ENCODE results near the gene DVL1.

Gene DVL1

DNA sequence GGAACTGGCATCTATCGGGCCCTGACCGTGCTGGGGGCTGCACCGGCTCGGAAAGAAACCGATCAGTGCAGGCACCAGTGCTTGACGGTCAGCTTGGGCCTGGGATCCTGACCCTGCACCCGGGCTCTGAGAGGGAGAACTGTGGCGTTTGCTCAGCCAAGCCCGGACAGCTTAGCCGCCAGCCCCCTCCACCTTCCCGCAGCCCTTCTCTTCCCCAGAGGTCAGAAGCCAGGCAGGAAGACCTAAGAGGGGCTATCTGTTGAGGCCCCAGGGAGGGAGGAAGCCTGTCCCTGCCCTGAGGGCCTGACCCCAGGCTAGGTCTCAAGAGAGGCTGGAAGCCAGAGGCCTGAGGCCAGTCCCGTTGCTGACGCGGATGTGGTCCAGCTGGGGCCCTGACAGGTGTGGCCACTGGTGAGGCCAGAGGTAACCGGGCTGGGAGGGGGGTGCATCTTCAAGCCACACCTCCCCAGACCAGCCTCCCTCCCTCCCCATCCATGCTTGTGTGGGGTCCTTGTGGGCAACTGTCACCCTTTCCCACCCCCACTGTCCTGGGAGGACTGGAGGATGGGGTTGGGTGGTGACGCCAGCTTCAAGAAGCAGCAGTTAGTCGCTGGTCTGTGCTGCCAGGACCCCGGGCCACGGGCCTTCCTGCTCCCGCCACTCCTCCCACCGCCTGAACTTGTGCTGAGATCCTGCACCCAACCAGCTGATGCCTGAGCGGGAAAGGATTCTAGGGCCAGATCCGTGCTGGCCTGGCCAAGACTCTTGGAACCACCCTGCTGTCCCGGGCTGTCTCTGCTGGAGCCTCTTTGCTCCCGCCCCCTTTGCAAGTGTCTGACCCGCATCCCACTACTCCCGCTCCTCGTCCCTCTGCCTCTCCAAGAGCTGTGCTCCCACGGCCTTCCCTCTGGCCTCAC lies 2.6 kb upstream of the DVL1 start:
- no peak overlapping the region for H3K4me3 ChIP-seq (replicated peaks; ENCODE audit: low read depth, low read length)
- no peak for TF ChIP-seq CTCF (IDR thresholded peaks at IDR 0.05; ENCODE audit: low read length, missing control alignments)
- DNase-seq (ENCODE audit: low read depth): no peak

- peak; percentile 50 for DNase-seq (ENCODE audit: low read depth)
- H3K4me3 ChIP-seq (replicated peaks; ENCODE audit: low read depth, low read length): peak overlapping the region; percentile 66
- no peak for TF ChIP-seq CTCF (IDR thresholded peaks at IDR 0.05; ENCODE audit: low read length, missing control alignments)
Measured at GRCh38 chr1:1348420-1349255, 580 bp downstream of the DVL1 start.

DNA sequence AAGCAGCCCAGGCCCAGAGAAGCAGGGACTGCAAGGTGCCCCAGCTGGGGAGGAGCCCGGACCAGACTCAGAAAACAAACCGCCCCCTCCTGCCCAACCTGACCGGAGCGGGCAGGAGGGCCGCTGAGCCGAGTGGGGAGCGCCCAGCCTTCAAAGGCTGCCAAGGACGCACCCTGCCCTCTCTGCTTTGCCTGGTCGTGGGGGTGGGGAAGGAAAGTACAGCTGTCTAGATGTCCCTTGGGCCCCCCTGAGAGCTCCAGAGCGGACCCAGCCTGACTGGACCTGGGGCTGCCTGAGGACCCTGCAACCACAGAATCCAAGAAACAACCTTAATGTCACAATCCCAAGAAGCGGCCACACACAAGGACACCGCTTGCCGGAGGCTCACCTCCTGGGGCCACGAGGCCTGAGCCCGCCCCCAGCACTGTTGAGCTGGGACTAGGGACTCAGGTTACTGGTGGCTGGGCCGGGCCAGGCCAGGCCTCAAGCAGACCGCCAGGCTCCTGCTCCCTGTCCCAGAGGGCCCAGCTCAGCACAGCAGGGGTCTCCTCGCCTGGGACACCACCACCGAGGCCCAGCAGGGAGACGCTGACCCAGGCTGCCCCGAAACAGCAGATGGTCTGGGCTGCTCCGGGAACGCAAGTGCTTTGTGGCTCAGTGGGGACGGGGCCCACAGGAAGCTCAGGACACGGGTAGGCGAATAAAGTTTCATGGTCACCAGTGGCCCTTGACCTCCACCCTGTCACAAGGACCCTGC lies 1.4 kb downstream of the DVL1 start:
- no peak for TF ChIP-seq CTCF (IDR thresholded peaks at IDR 0.05; ENCODE audit: low read length, missing control alignments)
- peak overlapping the region; percentile 66 for H3K4me3 ChIP-seq (replicated peaks; ENCODE audit: low read depth, low read length)
- DNase-seq (ENCODE audit: low read depth): no peak

DNA sequence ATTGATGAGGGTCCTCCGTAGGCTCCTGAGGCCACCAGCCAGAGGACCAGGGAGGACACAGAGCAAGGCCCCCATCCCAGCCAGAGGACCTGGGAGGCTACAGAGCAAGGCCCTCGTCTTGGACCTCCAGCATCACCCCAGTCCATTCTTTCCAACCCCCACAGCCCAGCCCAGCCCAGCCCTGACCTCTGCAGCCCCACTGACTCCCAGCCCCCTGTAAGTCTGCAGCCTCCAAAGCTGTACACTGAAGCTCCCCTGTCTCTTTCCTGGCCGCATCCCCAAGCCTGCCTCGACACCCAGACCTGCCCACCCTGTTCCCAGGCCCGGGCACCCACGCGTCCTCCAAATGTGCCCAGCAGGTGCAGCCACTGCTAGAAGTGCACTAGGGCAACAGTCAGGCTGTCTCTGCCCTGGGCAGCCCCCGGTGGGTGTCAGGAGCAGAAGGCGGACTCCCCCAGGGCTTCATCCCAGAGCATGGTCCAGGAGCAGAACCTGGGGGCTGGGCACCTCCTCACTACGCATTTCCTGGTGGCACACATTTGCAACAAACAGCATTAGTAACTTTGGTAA lies 2.1 kb downstream of the DVL1 start:
- no peak for TF ChIP-seq CTCF (IDR thresholded peaks at IDR 0.05; ENCODE audit: low read length, missing control alignments)
- H3K4me3 ChIP-seq (replicated peaks; ENCODE audit: low read depth, low read length): peak overlapping the region; percentile 66
- no peak for DNase-seq (ENCODE audit: low read depth)

DNA sequence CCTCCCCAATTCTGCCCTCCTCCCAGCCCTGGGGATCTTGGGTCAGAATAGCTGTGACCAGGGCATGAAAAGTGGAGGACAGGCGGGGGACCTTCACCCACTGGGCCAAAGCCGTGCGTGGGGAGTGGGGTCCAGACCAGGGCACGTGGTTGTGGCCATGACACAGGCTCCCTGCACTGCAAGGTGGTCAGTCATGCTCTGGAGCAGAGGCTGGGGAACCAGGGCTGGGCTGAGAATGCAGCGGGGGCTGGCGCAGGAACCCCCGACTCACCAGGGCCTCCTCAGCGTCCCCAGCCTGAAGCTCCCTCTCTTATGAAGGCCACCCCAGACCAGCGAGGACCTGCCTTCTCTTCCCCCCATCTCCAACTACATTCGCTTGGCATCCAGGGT lies 2.7 kb downstream of the DVL1 start:
- no peak for DNase-seq (ENCODE audit: low read depth)
- no peak overlapping the region for H3K4me3 ChIP-seq (replicated peaks; ENCODE audit: low read depth, low read length)
- TF ChIP-seq CTCF (IDR thresholded peaks at IDR 0.05; ENCODE audit: low read length, missing control alignments): no peak

GRCh38 chr1:1345860-1346500 lies 3.2 kb downstream of the DVL1 start:
- no peak overlapping the region for H3K4me3 ChIP-seq (replicated peaks; ENCODE audit: low read depth, low read length)
- TF ChIP-seq CTCF (IDR thresholded peaks at IDR 0.05; ENCODE audit: low read length, missing control alignments): no peak
- no peak for DNase-seq (ENCODE audit: low read depth)

Data from fibroblast of pulmonary artery (primary cell).